Measurements from ENCODE around the gene HAGHL.
"Not testable (repeated sequence)": the region's sequence is repeated elsewhere in the genome, so short reads cannot be mapped to it uniquely, and the experiment has no call there.

HAGHL gene

DNA sequence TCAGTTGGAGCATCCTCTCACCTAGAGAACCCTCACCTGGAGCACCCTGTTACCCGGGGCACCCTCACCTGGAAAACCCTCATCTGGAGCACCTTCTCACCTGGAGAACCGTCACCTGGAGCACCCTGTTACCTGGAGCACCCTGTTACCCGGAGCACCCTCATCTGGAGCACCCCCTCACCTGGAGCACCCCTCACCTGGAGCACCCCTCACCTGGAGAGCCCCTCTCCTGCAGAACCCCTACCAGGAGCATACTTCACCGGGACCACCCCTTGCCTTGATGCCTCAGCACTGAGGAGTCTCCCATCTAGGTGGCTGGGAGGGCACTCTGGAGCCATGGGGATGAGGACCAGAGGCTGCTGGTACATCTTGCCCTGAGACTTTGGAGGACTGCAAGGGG lies 17.9 kb upstream of the HAGHL start:
- DNase-seq, result no peak

DNA sequence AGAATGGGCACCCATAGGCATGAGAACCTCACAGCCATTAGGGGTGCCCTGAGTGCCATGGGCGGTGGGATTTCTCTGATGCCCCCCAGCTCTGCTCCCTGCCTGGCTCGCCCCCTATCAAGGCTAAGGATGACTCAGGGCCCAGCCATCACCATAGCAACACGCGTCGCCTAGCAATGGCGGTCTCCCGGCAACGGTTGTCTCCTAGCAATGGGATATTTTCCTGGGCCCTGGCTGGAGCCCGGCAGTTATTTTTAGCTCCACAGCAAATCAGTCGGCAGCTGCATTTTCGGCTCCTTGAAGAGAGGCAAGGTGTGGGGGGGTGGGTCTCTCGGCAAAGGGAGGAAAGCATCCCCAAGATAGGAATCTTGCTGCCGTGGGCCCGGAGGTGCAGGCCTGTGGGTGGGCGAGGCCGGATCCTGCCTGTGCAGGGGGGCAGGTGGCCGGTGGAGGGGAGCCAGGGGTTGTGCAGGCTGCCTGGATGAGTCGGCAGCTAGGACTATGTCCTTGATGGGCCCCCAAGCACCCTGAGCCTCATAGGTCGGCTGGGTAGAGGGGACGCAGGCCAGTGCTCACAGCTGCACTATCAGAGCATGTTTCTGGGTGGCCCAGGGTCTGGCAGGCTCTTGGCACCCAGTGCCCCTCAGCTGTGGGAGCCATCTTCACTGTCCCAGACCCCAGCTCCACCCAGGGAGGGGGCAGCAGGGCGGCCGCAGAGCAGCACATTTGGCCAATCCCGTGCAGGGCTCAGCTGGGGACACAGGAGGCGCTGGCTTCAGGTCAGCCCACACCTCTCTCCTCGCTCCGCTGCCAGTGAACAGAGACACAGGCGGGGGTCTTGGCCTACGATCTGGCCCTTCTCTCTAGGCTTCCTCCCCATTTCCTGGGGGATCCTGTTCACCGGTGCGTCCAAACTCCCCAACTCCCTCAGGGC lies 17.1 kb upstream of the HAGHL start:
- no peak for DNase-seq

DNA sequence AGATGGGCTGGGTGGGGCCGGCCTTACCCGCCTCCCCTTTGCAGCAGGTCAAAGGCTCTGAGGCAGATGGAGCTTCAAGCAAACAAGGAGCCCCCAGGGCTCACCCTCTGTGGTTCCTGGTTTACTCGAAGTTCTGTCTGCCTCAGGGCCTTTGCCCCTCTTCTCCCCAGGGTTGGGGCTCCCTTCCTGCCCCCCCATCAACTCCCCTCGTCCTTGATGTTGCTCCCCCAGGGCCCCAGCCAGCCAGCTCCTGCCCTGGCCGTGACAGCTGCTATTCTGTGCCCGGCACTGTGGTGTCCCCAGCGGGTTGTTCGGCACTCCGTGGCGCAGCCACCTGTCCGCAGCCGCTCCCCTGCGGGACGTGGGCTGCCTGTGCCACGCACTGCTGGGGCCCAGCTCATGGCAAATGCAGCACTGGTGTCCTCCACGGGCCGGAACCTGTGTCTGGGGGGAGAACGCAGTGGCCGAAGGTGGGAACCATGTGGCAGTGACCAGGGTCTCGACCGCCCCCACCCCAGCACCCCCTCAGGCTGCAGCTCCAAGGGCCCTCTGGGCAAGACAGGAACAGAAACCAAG lies 16.3 kb upstream of the HAGHL start:
- DNase-seq, result no peak

DNA sequence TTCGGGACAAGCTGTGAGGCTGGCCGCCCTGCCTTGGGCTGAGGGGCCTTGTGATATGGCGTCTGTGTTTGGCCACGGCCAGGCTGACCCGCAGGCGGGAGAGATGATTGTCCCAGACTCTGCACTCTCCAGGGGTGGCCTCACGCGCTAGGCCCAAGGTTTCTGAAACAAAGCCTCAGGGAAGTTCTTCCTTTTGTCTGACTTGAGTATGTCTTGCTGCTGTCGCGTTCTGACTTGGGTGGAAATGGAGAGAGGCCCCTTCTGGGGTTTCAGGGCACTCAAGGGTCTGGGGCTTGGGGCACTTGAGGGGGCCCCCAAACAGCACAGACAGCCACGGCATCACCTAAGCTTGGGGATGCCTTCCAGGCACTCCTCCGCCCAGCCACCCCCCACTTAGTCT lies 15.8 kb upstream of the HAGHL start:
- no peak for DNase-seq

DNA sequence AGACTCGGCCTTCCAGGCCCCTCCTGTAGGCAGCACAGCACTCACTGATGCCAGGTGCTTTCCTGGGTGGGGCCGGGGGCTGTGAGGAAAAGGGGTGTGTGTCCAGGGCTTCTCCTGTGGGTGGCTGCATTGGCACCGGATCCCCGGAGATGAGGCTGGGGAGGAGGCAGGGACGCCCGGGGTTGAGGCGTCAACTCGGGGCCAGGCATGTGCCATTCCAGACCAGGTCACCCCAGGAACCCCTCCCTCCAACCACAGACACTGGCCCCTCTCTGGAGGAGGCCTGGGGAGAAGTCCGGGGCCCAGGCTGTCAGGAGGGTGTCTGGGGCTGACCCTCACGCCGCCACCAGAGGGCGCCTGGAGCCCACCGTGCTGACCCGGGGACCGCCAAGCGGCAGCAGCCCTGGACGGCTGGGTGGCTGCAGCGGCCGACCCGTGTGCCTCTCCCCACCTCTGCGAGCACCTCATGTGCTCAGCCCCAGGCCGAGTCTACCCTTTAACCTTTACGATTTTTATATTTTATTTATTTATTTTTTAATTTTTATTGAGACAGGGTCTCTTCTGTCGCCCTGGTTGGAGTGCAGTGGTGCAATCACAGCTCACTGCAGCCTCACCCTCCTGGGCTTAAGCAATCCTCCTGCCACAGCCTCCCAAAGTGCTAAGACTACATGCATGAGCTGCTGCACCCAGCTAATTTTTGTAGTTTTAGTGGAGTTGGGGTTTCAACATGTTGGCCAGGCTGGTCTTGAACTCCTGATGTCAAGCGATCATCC lies 15.2 kb upstream of the HAGHL start:
- peak; percentile 70 for DNase-seq

DNA sequence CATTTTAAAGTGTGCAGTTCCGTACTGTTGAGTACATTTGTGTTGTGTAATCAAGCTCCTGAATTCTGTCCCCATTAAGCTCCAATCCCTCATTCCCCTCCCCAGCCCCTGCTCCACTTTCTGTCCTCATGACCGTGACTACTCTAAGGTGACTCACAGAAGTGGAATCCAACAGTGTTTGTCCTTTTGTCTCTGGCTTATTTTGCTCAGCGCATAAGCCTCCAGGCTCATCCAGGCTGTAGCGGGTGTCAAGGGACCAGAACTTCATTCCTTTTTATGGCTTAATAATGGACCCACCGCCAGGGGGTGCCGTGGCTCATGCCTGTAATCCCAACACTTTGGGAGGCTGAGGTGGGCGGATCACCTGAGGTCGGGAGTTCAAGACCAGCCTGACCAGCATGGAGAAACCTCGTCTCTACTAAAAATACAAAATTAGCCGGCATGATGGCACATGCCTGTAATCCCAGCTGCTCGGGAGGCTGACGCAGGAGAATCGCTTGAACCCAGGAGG lies 14.1 kb upstream of the HAGHL start:
- DNase-seq, result not testable (repeated sequence)

DNA sequence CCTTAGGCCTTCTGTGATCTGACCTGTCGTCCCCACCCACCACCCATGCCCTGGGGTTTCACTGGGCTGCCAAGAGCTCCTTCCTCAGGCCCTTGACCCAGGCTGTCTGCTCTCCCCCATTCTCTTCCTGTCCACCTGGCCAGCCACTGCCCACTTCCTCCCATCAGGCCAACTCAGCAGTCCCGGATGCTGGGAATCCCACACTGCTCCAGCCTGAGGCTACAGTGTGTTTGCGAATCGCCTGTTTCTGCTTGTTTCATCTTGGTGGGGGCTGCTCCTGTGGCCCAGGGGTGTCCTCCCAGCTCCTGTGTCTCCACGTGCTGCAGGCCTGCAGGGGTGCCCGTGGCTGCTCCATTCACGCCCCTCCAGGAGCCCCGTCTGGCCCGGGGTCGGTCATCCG lies 12.8 kb upstream of the HAGHL start:
- DNase-seq, result no peak

DNA sequence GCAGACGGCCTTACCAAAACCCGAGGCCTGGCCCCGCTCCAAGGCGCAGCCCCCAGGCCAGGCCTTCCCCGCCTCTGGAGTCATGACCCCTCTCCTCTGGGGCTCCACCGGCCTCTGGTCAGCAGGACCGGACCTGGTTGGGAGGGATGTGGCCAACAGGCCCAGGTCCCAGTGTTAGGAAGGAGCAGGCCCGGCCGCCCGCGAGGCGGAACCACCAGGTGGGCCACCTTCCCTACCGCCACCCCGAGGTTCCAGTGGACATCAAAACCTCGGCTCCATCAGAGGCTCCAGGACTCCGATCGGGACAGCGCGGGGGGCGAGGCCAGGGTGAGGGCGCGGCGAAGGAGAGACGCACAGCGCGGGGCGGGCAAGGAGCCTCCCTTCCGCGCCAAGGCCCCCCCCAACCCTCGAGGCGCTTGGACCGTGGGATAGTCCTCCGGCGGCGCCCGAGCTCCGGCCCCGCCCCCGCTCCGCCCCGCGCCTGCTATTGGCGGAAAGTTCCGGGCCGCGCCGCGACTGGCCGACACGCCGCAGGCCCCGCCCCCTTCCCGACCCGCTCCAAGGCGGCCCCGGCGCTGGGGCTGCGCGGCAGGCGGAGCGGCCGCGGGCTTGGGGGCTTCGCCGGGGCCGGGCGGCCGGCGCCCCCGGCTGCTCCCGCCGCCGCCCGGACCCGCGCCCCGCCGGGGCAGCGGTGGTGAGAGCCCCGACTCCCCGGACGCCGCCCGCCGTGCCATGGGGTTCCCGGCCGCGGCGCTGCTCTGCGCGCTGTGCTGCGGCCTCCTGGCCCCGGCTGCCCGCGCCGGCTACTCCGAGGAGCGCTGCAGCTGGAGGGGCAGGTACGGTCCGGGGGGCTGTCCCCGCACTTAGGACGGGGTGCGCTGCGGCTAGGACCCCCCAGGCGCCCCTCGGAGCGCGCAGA lies 12.1 kb upstream of the HAGHL start, which contains the start of gene METRN:
METRN (plus strand) TSS at position 561 of the 919 bp plus-strand sequence; CDS start at position 733, 172 bp downstream.
- peak; percentile 79 for DNase-seq

DNA sequence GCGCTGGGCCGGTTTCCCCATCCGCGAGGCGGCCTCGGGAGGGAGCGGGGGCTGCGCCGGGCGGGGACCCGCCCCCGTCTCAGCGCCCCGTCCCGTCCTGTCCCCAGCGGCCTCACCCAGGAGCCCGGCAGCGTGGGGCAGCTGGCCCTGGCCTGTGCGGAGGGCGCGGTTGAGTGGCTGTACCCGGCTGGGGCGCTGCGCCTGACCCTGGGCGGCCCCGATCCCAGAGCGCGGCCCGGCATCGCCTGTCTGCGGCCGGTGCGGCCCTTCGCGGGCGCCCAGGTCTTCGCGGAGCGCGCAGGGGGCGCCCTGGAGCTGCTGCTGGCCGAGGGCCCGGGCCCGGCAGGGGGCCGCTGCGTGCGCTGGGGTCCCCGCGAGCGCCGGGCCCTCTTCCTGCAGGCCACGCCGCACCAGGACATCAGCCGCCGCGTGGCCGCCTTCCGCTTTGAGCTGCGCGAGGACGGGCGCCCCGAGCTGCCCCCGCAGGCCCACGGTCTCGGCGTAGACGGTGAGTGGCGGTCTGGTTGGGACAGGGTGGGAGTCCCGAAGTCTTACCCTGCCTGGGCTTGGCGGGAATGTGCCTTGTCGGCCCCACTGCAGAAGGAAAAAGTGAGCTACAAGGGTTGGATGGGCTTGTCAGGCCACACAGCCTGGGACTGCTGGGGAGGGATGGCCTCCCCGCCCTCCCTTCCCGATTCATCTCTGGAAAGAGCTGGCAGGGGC lies 11.3 kb upstream of the HAGHL start:
- DNase-seq, result no peak

DNA sequence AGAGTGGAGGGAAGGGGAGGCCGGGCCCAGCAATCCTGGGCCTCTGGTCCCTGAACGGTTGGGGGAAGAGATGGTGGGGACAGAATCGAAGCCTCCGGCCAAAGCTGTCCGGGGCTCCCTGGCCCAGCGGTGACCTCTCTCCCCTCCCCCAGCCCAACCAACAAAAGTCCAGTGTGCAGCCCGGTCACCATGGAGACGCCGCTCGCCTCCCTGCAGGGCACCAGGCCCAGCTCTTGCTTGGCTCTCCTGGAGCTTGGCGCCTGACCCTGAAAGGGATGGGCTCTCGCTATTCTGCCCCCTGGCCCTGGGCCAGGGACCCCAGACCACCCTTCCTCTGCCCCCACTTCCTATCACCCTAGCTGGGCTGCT lies 10.7 kb upstream of the HAGHL start:
- DNase-seq, result no peak

DNA sequence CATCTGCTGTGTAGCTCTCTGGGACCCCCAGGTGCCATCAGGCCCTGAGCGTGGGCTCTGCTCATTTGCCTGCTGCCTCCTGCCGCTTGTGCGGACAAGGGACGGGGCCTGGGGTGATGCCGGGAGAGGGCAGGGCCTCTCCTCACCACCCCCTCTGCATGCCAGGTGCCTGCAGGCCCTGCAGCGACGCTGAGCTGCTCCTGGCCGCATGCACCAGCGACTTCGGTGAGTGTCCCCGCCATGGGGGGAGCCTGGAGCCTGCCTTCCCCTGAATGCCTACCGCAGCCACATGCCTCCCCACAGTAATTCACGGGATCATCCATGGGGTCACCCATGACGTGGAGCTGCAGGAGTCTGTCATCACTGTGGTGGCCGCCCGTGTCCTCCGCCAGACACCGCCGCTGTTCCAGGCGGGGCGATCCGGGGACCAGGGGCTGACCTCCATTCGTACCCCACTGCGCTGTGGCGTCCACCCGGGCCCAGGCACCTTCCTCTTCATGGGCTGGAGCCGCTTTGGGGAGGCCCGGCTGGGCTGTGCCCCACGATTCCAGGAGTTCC lies 10.1 kb upstream of the HAGHL start:
- DNase-seq, result no peak

DNA sequence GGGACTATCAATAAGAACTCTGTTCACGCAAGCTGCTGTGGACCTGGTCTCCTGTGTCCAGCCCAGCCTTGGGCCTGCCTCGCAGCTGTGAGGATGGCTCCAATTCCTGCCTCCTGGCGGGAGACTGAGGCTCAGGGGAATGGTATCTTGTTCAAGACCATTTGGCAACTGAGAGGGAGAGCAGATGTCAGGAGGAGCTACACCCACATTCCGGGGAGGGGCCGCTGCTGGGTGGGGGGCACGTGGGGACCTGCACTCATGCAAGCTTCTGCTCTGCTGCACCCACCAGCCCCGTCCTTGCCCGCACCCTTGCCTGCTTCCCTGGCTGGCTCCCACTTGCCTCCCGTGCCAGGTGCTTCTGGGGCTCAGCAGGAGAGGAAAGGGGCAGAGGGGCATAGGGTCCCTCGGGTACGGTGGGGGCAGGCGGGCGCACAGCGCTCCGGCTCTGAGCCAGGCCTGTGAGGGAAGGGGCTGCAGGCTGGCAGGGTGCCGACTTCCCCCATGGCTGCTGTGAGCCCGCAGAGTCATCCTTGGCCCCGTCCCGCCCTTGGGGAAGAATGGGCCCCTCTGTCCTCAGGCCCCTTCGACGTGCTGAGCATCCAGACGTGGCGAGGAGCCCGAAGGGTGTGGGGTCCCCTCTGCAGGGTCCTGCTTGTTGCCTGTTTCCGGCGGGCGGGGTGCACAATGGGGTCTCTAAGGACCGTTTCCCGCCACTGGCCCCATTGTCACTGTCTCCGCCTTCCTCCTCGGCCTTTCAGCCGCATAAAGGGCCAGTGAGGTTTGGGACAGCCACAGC lies 9.3 kb upstream of the HAGHL start:
- no peak for DNase-seq

DNA sequence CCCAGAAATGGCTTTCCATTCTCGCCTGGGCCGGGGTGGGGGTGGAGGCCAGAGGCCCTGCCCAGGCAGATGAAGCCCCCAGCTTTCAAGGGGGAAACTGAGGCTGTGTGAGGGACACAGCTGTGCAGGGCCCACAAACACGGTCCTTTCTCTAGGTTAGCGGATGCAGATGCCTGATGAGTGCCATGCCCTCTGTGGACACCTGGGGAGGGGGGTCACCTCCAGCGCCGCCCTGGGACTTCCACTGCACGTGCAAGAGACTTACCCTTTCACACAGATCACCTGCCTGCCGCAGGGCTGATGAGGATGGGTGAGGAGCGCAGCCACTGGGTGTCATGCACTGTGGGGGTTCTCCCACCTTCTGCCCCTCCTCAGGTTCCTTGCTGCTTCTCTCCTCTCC lies 8.5 kb upstream of the HAGHL start:
- DNase-seq, result no peak

DNA sequence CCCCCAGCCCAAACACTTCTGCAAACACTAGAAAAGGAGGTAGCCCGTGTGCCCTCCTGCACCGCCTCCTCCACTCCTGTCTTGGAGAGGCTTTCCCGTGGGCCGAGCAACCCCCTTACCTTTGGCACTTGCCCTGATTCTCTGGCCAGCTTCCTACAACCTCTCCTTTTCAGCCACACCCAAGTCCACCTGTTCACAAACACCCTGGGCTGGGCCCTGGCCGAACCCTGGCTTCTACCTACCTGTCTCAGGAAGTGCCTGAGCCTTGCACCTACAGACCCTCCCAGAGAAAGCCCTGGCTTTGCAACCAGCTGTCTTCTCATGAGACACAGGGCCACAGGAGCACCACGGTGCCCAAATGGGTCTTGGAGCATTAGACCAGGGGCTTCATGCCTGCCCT lies 8.0 kb upstream of the HAGHL start:
- DNase-seq, result no peak

DNA sequence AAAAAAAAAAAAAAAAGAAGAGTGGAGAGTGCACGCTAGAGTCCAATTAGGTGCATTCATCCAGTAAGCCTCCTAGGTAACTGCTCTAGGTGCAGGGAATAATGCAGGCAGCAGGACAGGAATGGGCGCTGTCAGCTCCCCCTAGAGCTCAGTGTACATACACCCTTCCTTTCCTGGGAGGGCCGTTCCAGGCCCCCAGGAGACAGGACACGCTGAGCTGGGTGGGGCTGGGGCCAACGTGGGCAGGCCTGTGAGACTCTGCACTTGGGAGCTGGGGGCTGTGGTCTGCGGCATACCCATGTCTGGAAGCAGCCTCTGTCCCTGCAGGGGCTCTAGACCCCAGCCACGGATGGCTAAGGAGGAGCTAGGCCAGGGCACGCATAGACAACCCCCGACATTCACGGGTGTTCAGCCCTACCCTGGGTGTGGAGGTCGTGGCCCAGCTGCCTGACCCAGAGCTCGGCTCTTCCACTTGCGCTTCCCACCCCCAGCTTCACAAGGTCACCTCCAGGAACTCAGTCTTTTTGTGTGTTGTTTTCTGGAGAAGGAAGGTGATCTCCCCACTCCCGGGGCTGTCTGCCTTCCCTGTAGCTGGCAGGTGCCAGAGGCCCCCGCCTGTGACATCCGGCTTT lies 7.0 kb upstream of the HAGHL start:
- DNase-seq, result no peak

DNA sequence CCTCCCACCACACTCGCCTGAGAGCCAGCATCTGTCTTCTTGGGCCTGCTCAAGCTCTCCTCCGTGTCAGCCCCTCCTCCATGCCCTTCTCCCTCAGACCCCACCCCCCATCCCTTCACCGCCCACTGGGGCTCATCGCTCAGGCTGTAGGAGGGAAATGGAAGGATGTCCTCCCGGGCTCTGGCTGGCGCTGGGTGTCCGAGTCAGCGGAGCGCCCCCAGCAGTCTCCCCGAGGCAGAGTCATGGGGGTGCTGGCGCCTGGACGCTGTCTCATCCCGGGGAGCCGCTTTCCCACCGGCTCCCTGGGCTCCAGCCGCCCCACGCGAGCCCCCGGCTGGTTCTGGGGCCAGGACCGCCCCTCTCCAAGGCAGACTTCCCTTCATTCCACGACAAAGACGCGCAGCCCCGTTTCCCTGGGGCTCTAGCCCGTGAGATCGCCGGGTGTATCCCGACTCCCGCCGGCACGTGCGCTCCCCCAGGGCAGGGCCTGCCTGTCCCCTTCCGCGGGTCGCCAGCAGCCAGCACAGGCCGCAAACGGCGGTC lies 6.4 kb upstream of the HAGHL start:
- DNase-seq, result peak; percentile 22

DNA sequence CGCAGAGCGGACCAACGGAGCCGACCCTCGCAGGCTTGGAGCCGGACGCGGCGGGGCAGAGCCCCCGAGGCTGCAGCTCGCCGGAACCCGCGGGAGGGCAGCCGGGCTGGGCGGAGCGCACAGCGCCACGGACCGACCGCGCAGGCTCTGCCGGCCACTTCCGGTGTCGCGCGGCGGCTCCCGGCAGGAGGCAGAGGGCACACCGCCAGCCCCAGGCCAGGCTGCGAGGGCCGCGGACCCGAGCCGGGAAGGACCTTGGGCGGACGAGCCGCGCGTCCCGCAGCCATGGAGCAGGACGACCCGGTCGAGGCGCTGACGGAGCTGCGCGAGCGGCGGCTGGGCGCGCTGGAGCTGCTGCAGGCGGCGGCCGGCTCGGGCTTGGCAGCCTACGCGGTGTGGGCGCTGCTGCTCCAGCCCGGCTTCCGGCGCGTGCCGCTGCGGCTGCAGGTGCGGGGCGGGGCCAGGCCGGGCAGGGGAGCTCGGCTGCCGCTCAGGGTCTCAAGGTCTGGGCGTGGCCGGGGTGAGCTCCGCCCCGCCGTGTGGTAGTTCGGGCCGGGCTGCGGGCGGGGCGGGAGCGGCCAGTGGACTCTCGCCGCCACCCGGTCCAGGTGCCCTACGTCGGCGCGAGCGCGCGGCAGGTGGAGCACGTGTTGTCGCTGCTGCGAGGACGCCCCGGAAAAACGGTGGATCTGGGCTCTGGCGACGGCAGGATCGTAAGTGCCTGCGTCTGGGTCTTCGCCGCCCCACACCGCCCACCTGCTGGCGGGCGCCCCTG lies 5.7 kb upstream of the HAGHL start, which contains the start of gene ANTKMT:
ANTKMT (plus strand) TSS at position 157 of the 775 bp plus-strand sequence; CDS start at position 286, 129 bp downstream.
- peak; percentile 74 for DNase-seq

DNA sequence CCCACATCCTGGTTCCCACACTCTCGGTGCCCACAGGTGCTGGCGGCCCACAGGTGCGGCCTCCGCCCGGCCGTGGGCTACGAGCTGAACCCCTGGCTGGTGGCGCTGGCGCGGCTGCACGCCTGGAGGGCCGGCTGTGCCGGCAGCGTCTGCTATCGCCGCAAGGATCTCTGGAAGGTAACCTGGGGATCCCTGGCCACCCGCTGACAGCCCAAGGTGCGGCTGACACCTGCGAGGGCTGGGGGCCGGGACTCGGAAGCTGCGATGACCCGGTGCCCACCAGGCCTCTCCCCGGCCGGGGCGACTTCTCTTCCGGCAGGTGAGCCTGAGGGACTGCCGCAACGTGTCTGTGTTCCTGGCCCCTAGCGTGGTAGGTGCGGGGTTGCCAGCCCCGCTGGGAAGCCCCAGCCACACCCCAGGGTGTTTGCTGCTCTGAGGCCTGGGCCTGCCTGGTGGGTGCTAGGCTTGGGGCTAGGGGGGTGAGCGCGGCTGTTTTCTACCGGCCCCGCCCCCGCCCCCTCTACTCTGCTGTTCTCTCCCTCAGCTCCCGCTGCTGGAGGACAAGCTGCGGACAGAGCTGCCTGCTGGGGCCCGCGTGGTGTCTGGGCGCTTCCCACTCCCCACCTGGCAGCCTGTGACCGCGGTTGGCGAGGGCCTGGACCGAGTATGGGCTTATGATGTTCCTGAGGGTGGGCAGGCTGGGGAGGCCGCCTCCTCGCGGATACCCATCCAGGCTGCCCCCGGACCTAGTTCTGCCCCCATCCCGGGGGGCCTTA lies 5.0 kb upstream of the HAGHL start:
- peak; percentile 32 for DNase-seq
